ENCODE data around the gene SLC30A3.
"Not testable (repeated sequence)": the region's sequence is repeated elsewhere in the genome, so short reads cannot be mapped to it uniquely, and the experiment has no call there.

The SLC30A3 gene

GRCh38 chr2:27284996-27285395 is 22.1 kb upstream of the SLC30A3 start:
- DNase-seq, result no peak

- DNase-seq, result no peak
Observed at GRCh38 chr2:27282892-27283291, 20.0 kb upstream of the SLC30A3 start.

DNA sequence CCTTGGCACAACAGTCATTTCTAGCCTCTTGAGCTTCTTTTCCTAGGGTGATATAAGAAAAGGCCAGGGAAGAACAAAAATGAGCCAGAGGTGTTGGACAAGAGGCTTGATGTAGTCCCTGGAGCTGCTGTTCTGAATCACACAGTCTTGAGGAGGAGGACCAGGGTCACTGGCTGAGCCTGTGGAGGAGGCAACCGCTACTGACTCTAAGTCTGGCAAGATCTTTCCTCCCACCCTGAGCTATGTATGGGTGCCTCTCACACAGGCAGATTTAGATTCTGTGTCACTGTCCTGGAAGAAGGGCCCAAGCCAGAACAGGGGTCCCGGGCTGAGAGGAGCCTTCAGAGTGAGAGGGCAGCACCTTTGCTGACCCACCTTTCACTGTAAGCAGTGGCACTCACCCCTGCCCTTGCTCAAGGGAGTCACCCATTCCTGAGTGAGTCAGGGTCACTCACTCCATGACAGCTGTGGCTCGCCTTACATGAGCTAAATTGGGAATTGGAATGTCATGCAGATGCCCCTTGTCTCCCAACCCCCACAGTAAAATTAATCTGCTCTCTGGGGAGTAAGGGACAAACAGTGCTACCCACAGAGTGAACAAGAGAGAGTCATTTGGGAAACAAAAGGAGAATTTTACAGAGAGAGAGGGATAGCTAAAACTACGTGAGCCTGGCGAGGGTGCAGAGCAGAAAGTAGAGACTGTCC is 19.2 kb upstream of the SLC30A3 start, which contains the start of gene TRIM54:
TRIM54 (plus strand) TSS at position 575 of the 705 bp plus-strand sequence. CDS start 303 bp downstream, outside the sequence.
- no peak for DNase-seq

- no peak for DNase-seq
Observed at GRCh38 chr2:27281442-27281841, 18.6 kb upstream of the SLC30A3 start.

- DNase-seq, result no peak
Observed at GRCh38 chr2:27280826-27281225, 18.0 kb upstream of the SLC30A3 start.

DNA sequence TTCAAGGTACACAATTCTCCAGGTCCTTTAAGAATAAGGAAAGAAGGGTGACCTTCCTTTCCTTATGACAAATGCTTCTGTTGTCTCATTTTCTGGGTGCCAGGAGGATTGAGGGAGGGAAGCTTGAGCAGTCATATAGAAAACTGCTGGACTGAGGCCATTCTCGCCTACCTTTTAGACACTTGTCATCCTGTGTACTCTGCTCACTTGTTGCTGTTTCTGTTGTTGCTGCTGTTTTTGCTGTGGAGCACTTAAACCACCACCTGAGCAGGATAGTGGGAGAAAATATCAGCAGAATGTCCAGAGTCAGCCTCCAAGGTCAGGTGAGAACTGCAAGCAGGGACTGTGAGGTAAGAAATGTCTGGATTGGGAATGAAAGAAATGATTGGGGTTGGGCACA is 15.2 kb upstream of the SLC30A3 start:
- DNase-seq, result no peak

- no peak for DNase-seq
Observed at GRCh38 chr2:27275211-27276150, 12.6 kb upstream of the SLC30A3 start, which contains the start of gene DNAJC5G. Gene DNAJC5G, plus strand, starts transcription at chr2:27275433. Its CDS starts 1,296 bp downstream, at chr2:27276729.

DNA sequence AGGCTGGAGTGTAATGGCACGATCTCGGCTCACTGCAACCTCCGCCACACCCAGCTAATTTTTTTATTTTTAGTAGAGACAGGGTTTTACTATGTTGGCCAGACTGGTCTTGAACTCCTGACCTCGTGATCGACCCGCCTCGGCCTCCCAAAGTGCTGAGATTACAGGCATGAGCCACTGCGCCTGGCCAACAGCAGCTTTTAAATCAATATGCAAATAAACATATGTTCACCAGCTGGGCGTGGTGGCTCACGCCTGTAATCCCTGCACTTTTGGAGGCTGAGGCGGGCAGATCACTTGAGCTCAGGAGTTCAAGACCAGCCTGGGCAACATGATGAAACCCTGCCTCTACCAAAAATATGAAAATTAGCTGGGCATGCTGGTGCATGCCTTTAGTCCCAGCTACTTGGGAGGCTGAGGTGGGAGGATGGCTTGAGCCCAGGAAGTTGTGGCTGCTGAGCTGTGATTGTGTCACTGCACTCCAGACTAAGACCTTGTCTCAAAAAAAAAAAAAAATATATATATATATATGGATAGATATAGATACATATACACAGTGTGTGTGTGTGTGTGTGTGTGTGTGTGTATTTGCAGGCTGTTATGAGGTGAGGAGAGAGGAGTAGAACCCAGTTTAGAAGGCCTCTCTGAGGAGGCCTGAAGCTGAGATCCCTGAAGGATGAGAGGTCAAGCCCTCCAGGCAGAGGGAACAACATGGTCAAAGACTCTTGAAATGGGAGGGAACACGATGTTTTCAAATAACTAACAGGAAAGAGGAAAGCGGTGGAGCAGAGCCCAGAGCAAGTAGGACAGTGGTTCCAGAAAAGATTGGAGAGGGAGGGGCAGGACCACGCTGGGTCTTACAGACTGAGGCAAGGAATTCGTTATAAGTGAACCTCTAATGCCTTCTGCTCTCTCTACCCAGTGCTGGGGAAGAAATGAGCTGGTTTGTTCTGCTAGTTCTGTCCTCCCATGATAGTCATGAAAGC is 10.0 kb upstream of the SLC30A3 start:
- not testable (repeated sequence) for DNase-seq

GRCh38 chr2:27271631-27272340 is 8.9 kb upstream of the SLC30A3 start:
- no peak for DNase-seq

- no peak for DNase-seq
Observed at GRCh38 chr2:27270670-27271069, 7.8 kb upstream of the SLC30A3 start.

- DNase-seq, result no peak
Observed at GRCh38 chr2:27270131-27270530, 7.3 kb upstream of the SLC30A3 start.

- not testable (repeated sequence) for DNase-seq
Observed at GRCh38 chr2:27268296-27268695, 5.4 kb upstream of the SLC30A3 start.

DNA sequence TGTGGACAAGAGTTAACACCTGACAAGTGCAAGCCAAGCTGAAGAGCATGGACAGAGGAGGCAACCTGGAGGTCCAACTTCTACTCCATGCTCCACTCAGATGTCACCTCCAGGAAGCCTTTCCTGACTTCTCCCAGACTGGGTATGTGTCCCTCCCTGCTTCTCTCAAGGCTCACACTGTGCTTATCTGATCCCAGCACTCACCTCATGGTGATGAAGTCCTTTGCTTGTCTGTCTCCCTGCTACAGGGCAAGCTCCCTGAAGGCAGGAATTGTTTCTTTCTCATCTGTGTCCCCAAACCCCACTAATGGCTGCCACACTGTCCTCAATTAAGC is 2.7 kb upstream of the SLC30A3 start:
- DNase-seq, result no peak

- peak; percentile 62 for DNase-seq
Observed at GRCh38 chr2:27264753-27265535, 2.1 kb upstream of the SLC30A3 start.

DNA sequence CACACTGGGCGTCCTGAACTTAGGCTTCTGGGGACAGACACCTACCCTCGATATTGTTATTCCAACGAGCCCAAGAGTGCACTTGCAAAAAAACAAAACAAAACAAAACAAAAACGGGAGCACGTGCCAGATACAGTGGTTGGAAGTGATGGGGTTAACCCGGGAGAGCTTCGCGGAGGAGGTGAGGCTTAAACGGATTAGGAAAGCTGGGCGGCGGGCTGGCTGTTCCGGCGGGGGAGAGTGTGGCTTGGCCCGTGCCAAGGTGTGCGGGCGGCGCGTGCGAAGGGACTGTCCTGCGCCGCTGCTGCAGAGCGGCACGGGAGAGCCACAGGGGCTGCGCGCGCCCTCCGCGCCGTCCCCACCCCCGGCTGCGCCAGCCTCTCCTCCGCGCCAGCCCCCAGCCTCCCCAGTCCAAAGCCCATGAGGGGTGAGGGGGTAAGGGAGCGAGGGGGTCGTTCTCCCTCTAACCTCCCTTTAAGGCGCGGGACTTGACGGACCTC is 1.5 kb upstream of the SLC30A3 start:
- peak; percentile 6 for DNase-seq

DNA sequence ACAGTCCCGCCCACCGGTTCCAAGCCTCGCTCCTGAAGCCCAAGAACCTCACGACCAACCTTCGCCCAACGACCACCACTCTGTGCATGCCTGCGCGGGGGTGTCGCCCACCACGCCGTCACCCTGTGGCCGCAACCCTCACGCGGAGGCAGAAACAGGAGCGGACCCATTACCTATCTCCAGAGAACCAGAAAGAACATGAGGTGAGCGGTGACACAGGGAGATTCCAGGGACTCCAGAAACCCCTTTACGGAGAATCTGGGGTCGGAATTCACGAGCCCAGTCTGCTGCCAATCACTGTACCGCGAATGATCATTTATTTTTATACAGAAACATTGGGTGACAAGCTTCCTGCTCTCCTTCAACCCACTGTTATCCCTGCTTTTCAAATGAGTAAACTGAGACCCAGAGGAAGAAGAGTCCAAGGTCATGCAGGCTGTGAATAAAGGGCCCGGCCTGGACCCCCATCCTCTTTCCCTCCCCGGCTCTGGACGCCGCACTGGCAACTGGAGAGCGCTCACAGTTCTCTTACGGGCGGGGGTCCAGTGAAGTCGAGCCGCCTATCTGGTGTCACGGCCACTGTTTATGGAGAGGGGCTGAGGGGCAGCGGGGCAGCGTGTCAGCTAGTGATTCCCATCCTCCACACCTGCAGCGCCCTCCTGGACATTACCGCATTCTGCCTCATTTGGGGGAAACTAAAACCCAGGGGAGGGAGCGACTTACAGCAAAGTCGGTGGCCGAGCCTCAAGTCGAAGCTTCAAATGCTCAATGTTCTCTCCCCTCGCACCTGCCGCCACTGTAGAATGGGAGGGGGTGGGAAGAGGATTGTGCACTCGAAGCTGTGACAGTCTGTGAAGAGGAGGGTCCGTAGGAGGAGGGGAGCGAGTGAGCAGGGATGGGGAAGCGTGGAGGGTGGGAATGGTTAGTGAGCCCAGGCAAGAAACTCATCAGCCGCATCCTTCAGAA is 723 bp upstream of the SLC30A3 start:
- DNase-seq, result no peak

DNA sequence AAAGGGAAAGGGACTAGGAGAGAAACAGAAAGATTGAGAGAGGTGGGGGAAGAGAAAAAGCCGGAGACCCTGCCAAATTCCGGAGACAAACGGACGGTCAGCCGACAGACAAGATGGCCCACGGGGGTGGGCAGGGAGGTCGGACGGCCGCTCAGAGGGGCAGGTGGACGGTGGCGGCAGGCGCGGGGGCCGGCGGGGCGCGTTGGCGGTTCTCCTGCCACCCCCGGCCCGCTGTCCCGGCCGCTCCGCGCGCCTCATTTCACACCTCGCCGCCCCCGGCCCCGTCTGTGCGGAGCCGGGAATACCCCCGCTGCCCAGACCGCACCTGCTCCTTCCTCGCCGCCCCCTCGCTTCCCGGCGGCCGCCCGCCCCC is 935 bp downstream of the SLC30A3 start:
- DNase-seq, result no peak

- no peak for DNase-seq
Observed at GRCh38 chr2:27261241-27261925, 1.5 kb downstream of the SLC30A3 start.

- DNase-seq, result no peak
Observed at GRCh38 chr2:27258051-27258450, 4.8 kb downstream of the SLC30A3 start.

Data from activated CD4-positive, alpha-beta T cell treated with anti-CD3 and anti-CD28 coated beads, Interleukin-2, amount 50 U/mL, for 1 hour (primary cell).